HepG2 (cell line): ENCODE measurements around the gene ST8SIA3. TPM values are rescaled to one million over a fixed set of nuclear protein-coding genes. Genes with fewer than 3 reads are reported as not detected.

Source experiments
- ATAC-seq: fragments of 200-7000 bp; cut with Tn5 transposase; 3 replicates; pipeline ENCODE4 v1.9.1; 2020; ENCODE audit warnings: mild to moderate bottlenecking, moderate library complexity
- Bru-seq: library from RNA; stranded (reverse); fragments of 400-500 nt; gene quantifications from one replicate; lab custom pipeline; 2021; lab: Mats Ljungman, UMichigan
- BruChase-seq, 2 experiments: library from RNA; stranded (reverse); fragments of 400-500 nt; gene quantifications; one replicate each; lab custom pipeline; 2021; lab: Mats Ljungman, UMichigan
- BruUV-seq: library from RNA; stranded (reverse); fragments of 400-500 nt; replicated peaks from 2 replicates; lab custom pipeline; 2021; lab: Mats Ljungman, UMichigan
- CTCF ChIA-PET: fragments of 300-600 bp; formaldehyde crosslinking; extraction: SDS; loops from one replicate; lab custom pipeline; 2021; ENCODE audit warnings: low total read pairs, inconsistent platforms, low intra/inter-chr PET ratio; lab: Yijun Ruan, JAX
- POLR2A ChIA-PET: fragments of 350-600 bp; sonication (Branson Sonifier 250); formaldehyde crosslinking; loops from one replicate; lab custom pipeline; 2020; ENCODE audit warnings: antibody characterized with exemption, inconsistent platforms; lab: Yijun Ruan, JAX
- DNase-seq: peaks from one replicate; pipeline ENCODE4 v3.0.0-alpha.2; 2015; ENCODE audit warnings: low spot score
- FAIRE-seq: peaks from 3 replicates; lab custom pipeline; 2011; peaks lifted over from hg19 to GRCh38; lab: Jason Lieb, UNC
- H2AFZ ChIP-seq: one replicate; pipeline ENCODE4 v1.6.1; 2011; ENCODE audit warnings: low read length, inconsistent platforms
- H3K27ac ChIP-seq: fragments of 300-600 bp; 3 replicates; pipeline ENCODE4 v1.8.0; 2011; ENCODE audit warnings: mixed run types, mild to moderate bottlenecking, mixed read lengths, low read length, inconsistent platforms; ENCODE audit not compliant: insufficient read depth; ENCODE audit errors: extremely low read length
- H3K27me3 ChIP-seq, 2 experiments: fragments of 200-600 bp in 1 of 2; 2 replicates in 1 of 2; 3 replicates in 1 of 2; pipeline versions ENCODE4 v1.6.0 to v1.8.0; 2011; ENCODE audit warnings: low read length in 2 of 2, mild to moderate bottlenecking in 2 of 2, moderate library complexity in 2 of 2, inconsistent platforms in 1 of 2; ENCODE audit not compliant: insufficient read depth in 2 of 2, control insufficient read depth in 1 of 2
- H3K36me3 ChIP-seq, 2 experiments: fragments of 200-600 bp in 1 of 2; replicated peaks in 1 of 2; 2 replicates in 1 of 2; 3 replicates in 1 of 2; pipeline versions ENCODE4 v1.5.1 to v1.8.0; 2011; ENCODE audit warnings: low read length in 2 of 2, inconsistent platforms in 1 of 2; ENCODE audit not compliant: insufficient read depth in 2 of 2, control insufficient read depth in 1 of 2
- H3K4me1 ChIP-seq: 2 replicates; pipeline ENCODE4 v1.5.1; 2012; ENCODE audit warnings: low read length, inconsistent platforms; ENCODE audit not compliant: insufficient read depth
- H3K4me2 ChIP-seq: 2 replicates; pipeline ENCODE4 v1.6.0; 2011; ENCODE audit warnings: low read depth, low read length, inconsistent platforms
- H3K4me3 ChIP-seq, 3 experiments: fragments of 200-600 bp in 1 of 3; sonication (generic), shearing (Covaris generic) in 1 of 3; replicated peaks in 1 of 3; 2 replicates each; pipeline ENCODE4 v1.5.1; 2011 to 2016; ENCODE audit warnings: low read length in 3 of 3, inconsistent platforms in 2 of 3, low read depth in 2 of 3, mild to moderate bottlenecking in 2 of 3, control low read depth in 1 of 3, mixed read lengths in 1 of 3; ENCODE audit not compliant: insufficient read depth in 1 of 3
- H3K79me2 ChIP-seq: one replicate; pipeline ENCODE4 v1.6.1; 2011; ENCODE audit warnings: low read length, inconsistent platforms; ENCODE audit not compliant: insufficient read depth
- H3K9ac ChIP-seq: 2 replicates; pipeline ENCODE4 v1.6.0; 2011; ENCODE audit warnings: mild to moderate bottlenecking, low read depth, low read length, inconsistent platforms; ENCODE audit not compliant: insufficient read depth
- H3K9me3 ChIP-seq: 2 replicates; pipeline ENCODE4 v1.5.1; 2012; ENCODE audit warnings: mild to moderate bottlenecking, low read length
- H4K20me1 ChIP-seq: 2 replicates; pipeline ENCODE4 v1.6.0; 2011; ENCODE audit warnings: inconsistent platforms, mild to moderate bottlenecking, low read length, moderate library complexity; ENCODE audit not compliant: insufficient read depth
- CC2D1A ChIP-seq: sonication (generic); formaldehyde crosslinking; IDR thresholded peaks from 2 replicates; pipeline ENCODE4 v1.8.1; 2023; ENCODE audit warnings: mild to moderate bottlenecking, missing genetic modification reagents
- GLI4 ChIP-seq: sonication (generic); formaldehyde crosslinking; IDR thresholded peaks from 2 replicates; pipeline ENCODE4 v1.5.1; 2020; ENCODE audit warnings: missing genetic modification reagents, mild to moderate bottlenecking, moderate library complexity, borderline replicate concordance
- HMGA1 ChIP-seq: sonication (generic); formaldehyde crosslinking; conservative IDR thresholded peaks from 2 replicates; pipeline ENCODE4 v1.4.0; 2020; ENCODE audit warnings: missing genetic modification reagents
- HOXA7 ChIP-seq: sonication (generic); formaldehyde crosslinking; IDR thresholded peaks from 2 replicates; pipeline ENCODE4 v1.8.1; 2022; ENCODE audit warnings: mild to moderate bottlenecking, missing genetic modification reagents, moderate library complexity
- KLF6 ChIP-seq: IDR thresholded peaks from 2 replicates; pipeline ENCODE4 v1.8.0; 2016; ENCODE audit warnings: missing biosample characterization, missing genetic modification reagents
- MYC ChIP-seq: sonication (generic); formaldehyde crosslinking; IDR thresholded peaks from 2 replicates; pipeline ENCODE4 v1.9.0; 2021; ENCODE audit warnings: missing genetic modification reagents, borderline replicate concordance
- NCOA5 ChIP-seq: sonication (generic); formaldehyde crosslinking; IDR thresholded peaks from 2 replicates; pipeline ENCODE4 v1.4.0; 2020; ENCODE audit warnings: missing genetic modification reagents
- NFKBIZ ChIP-seq: IDR thresholded peaks from 2 replicates; pipeline ENCODE4 v1.6.1; 2018; ENCODE audit warnings: missing genetic modification reagents, missing compliant biosample characterization
- RXRB ChIP-seq: IDR thresholded peaks from 2 replicates; pipeline ENCODE4 v1.6.1; 2016; ENCODE audit warnings: borderline replicate concordance, missing genetic modification reagents, missing compliant biosample characterization
- TAF1 ChIP-seq: sonication (generic); formaldehyde crosslinking; IDR thresholded peaks from 2 replicates; pipeline ENCODE4 v1.4.0; 2020; ENCODE audit warnings: missing genetic modification reagents
- TCF12 ChIP-seq, 2 experiments: fragments of 450-650 bp in 1 of 2; sonication (generic) in 1 of 2; formaldehyde crosslinking in 1 of 2; IDR thresholded peaks; 2 replicates each; pipeline versions ENCODE4 v1.6.1 to v1.8.0; 2017 to 2022; ENCODE audit warnings: antibody characterized with exemption in 1 of 2, mild to moderate bottlenecking in 1 of 2, missing genetic modification reagents in 1 of 2, moderate library complexity in 1 of 2
- ZNF160 ChIP-seq: sonication (generic); formaldehyde crosslinking; IDR thresholded peaks from 2 replicates; pipeline ENCODE4 v1.8.0; 2022; ENCODE audit warnings: mild to moderate bottlenecking, inconsistent platforms, missing genetic modification reagents
- ZNF205 ChIP-seq: IDR thresholded peaks from 2 replicates; pipeline ENCODE4 v1.6.1; 2018; ENCODE audit warnings: missing biosample characterization, missing genetic modification reagents
- ZNF564 ChIP-seq: sonication (generic); formaldehyde crosslinking; IDR thresholded peaks from 2 replicates; pipeline ENCODE4 v1.8.1; 2023; ENCODE audit warnings: mild to moderate bottlenecking, missing genetic modification reagents
- ZNF7 ChIP-seq: IDR thresholded peaks from 2 replicates; pipeline ENCODE4 v1.6.1; 2016; ENCODE audit warnings: missing biosample characterization, missing genetic modification reagents
- ZSCAN29 ChIP-seq: sonication (generic); formaldehyde crosslinking; conservative IDR thresholded peaks from 2 replicates; pipeline ENCODE4 v1.4.0; 2020; ENCODE audit warnings: mild to moderate bottlenecking, missing genetic modification reagents
- WGBS: methylation state at CpG from one replicate; pipeline ENCODE4 v1.1.6; 2017; ENCODE audit warnings: low lambda C conversion rate; 5-methylcytosine and 5-hydroxymethylcytosine counted together
- in situ Hi-C: cut with HindIII; loops from 2 replicates; pipeline ENCODE4 v1.10.0; 2017; ENCODE audit warnings: low pct_unique_long_range_greater_than_20kb; ENCODE audit not compliant: extremely low pct_ligation_motif_present
- intact Hi-C: fragments of 100-400 bp; cut with micrococcal nuclease; formaldehyde crosslinking; loops from one replicate; pipeline ENCODE4 v1.10.0; 2022; ENCODE audit not compliant: unreplicated experiment
- long read RNA-seq, 2 experiments: library from RNA in 1 of 2; library from polyadenylated mRNA in 1 of 2; stranded (forward) in 1 of 2; unstranded in 1 of 2; transcript quantifications; one replicate each; pipeline ENCODE4 v2.0.0, GENCODE V29; 2019 to 2022
- polyA minus RNA-seq, 3 experiments: library from RNA; depleted of rRNA, polyadenylated mRNA; stranded (reverse); fragments of >200 nt; gene quantifications; 2 replicates each; pipeline ENCODE4 v1.2.3, GENCODE V29; 2011; ENCODE audit warnings: low replicate concordance in 1 of 3
- polyA plus RNA-seq, 8 experiments: library from polyadenylated mRNA; depleted of rRNA in 3 of 8; stranded (reverse) in 7 of 8; unstranded in 1 of 8; fragments of >200 nt; fragmentation: Illumina TruSeq in 4 of 8; extraction: Trizol in 4 of 8; gene quantifications; 2 replicates each; pipeline versions ENCODE4 v1.2.1 to v1.2.3, GENCODE V29; 2011 to 2016; ENCODE audit warnings: low read depth in 4 of 8, missing spikeins in 1 of 8, mixed read lengths in 1 of 8; ENCODE audit not compliant: insufficient read depth in 1 of 8
- total RNA-seq, 5 experiments: library from RNA; depleted of rRNA; stranded (reverse); fragments of >200 nt; fragmentation: Illumina TruSeq; extraction: Trizol; gene quantifications; 2 replicates each; pipeline ENCODE4 v1.2.3, GENCODE V29; 2016; ENCODE audit warnings: low read depth in 1 of 5
- TF ChIP-seq, protein P1 (sequence below): IDR thresholded peaks from 2 replicates; pipeline ENCODE4 v1.6.1; 2012; ENCODE audit warnings: inconsistent platforms
- TF ChIP-seq, protein P2 (sequence below): IDR thresholded peaks from 2 replicates; pipeline ENCODE4 v1.6.1; 2016; ENCODE audit warnings: mild to moderate bottlenecking, missing biosample characterization, missing genetic modification reagents
- TF ChIP-seq, protein P3 (sequence below): sonication (generic); formaldehyde crosslinking; IDR thresholded peaks from 2 replicates; pipeline ENCODE4 v1.5.0; 2020; ENCODE audit warnings: missing genetic modification reagents

Gene ST8SIA3, protein sequence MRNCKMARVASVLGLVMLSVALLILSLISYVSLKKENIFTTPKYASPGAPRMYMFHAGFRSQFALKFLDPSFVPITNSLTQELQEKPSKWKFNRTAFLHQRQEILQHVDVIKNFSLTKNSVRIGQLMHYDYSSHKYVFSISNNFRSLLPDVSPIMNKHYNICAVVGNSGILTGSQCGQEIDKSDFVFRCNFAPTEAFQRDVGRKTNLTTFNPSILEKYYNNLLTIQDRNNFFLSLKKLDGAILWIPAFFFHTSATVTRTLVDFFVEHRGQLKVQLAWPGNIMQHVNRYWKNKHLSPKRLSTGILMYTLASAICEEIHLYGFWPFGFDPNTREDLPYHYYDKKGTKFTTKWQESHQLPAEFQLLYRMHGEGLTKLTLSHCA
- total RNA-seq (2016; rRNA removed; fragmentation: Illumina TruSeq; extraction: Trizol) (not detected in 2 replicates), polyA plus RNA-seq (2011; rRNA removed) (not detected in 2 replicates), polyA minus RNA-seq (2011; rRNA and poly(A)+ RNA removed; ENCODE audit: low replicate concordance) (not detected in 2 replicates), Bru-seq, nascent RNA (not detected), BruChase-seq, experiment 1, labeled RNA remaining after a 6-hour chase (not detected), BruChase-seq, experiment 2, labeled RNA remaining after a 2-hour chase (not detected)
- total RNA-seq (2016; cell fraction: cytosol; rRNA removed; fragmentation: Illumina TruSeq; extraction: Trizol; ENCODE audit: low read depth) = not detected in 2 replicates
- not detected in 2 replicates for total RNA-seq (2016; cell fraction: insoluble cytoplasmic fraction; rRNA removed; fragmentation: Illumina TruSeq; extraction: Trizol)
- total RNA-seq (2016; cell fraction: membrane; rRNA removed; fragmentation: Illumina TruSeq; extraction: Trizol) = not detected in 2 replicates
- total RNA-seq (2016; cell fraction: nucleus; rRNA removed; fragmentation: Illumina TruSeq; extraction: Trizol) = not detected in 2 replicates
- not detected in 2 replicates for polyA plus RNA-seq (2011; cell fraction: cytosol; rRNA removed)
- polyA plus RNA-seq (2011; cell fraction: nucleus; rRNA removed) = not detected in 2 replicates
- 0.01 and 0.03 TPM in 2 replicates for polyA plus RNA-seq (2012)
- polyA plus RNA-seq (2016; cell fraction: cytosol; fragmentation: Illumina TruSeq; extraction: Trizol; ENCODE audit: low read depth) = not detected in 2 replicates
- not detected in 2 replicates for polyA plus RNA-seq (2016; cell fraction: insoluble cytoplasmic fraction; fragmentation: Illumina TruSeq; extraction: Trizol; ENCODE audit: low read depth)
- polyA plus RNA-seq (2016; cell fraction: membrane; fragmentation: Illumina TruSeq; extraction: Trizol; ENCODE audit: low read depth) = not detected in 2 replicates
- not detected in 2 replicates for polyA plus RNA-seq (2016; cell fraction: nucleus; fragmentation: Illumina TruSeq; extraction: Trizol; ENCODE audit: insufficient read depth, low read depth)
- not detected in 2 replicates for polyA minus RNA-seq (2011; cell fraction: cytosol; rRNA and poly(A)+ RNA removed)
- polyA minus RNA-seq (2011; cell fraction: nucleus; rRNA and poly(A)+ RNA removed) = not detected in 2 replicates
- long read RNA-seq, experiment 1 = 0 reads
- long read RNA-seq, experiment 2 = 0 reads

DNA sequence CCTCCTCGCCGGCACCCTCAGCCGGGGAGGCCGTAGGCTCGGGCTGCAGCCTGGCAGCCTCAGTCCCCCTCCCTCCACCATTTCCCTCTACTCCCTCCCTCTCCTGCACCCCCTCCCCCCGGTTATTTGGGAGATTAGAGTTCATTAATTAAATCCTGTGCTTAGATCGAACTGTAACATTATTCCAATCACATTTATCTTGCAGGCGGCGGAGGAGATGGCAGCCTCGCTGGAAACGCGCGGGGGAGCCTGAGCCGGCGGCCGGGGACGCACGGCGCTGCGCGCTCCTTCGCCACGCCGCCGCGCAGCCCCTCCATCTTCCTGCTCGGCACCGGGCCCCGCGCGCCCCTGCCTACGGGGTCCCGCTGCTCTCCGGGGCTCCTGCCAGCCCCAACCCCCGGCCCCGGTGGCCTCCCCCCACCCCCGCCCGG lies at the start of gene ST8SIA3:
TSS of gene ST8SIA3 (plus strand) at position 287 of the 431 bp plus-strand sequence. CDS start 290 bp downstream, outside the sequence.
- peaks cover 0 to 16% of the 10 kb centered on the region in 2 experiments; a peak in 3 of 5 replicates for H3K27me3 ChIP-seq
- H3K4me1 ChIP-seq = no peaks in the 10 kb centered on the region
- FAIRE-seq (no peak), DNase-seq (no peak), ATAC-seq (no peak)
- in situ Hi-C loops (no loop called here), intact Hi-C loops (no loop called here)
- H3K36me3 ChIP-seq = no peaks in the 10 kb centered on the region
- H4K20me1 ChIP-seq = no peaks in the 10 kb centered on the region
- H2AFZ ChIP-seq = no peak within 1 kb of the TSS
- POLR2A ChIA-PET = no interaction called here
- 67% methylated on average over 38 of the region's 38 CpGs for WGBS
- no peak within 1 kb of the TSS for H3K27ac ChIP-seq
- H3K4me3 ChIP-seq = no peak within 1 kb of the TSS
- CTCF ChIA-PET = no interaction called here
- no TSS peak for BruUV-seq
- no peaks in the 10 kb centered on the region for H3K9me3 ChIP-seq
- no peaks in the 10 kb centered on the region for H3K79me2 ChIP-seq
- H3K9ac ChIP-seq = no peak within 1 kb of the TSS
- no peak within 1 kb of the TSS for H3K4me2 ChIP-seq
- TF ChIP-seq CC2D1A (CRISPR knock-in tag) (no peak), TCF12 (IDR thresholded peaks at IDR 0.05) (no peak), TCF12 (CRISPR knock-in tag; IDR thresholded peaks at IDR 0.05) (no peak), GLI4 (CRISPR knock-in tag) (no peak), RXRB (no peak), HMGA1 (CRISPR knock-in tag) (no peak), NCOA5 (no peak), ZNF160 (no peak), MYC (CRISPR knock-in tag) (no peak), KLF6 (no peak), ZNF205 (CRISPR knock-in tag) (no peak), ZSCAN29 (no peak), ZNF564 (CRISPR knock-in tag) (no peak), TAF1 (no peak), NFKBIZ (CRISPR knock-in tag) (no peak), ZNF7 (CRISPR knock-in tag) (no peak), HOXA7 (CRISPR knock-in tag) (no peak)
- TF ChIP-seq, protein P1, sequence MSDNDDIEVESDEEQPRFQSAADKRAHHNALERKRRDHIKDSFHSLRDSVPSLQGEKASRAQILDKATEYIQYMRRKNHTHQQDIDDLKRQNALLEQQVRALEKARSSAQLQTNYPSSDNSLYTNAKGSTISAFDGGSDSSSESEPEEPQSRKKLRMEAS = no peak
- TF ChIP-seq, protein P2, sequence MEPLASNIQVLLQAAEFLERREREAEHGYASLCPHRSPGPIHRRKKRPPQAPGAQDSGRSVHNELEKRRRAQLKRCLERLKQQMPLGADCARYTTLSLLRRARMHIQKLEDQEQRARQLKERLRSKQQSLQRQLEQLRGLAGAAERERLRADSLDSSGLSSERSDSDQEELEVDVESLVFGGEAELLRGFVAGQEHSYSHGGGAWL (CRISPR knock-in tag) = no peak
- TF ChIP-seq, protein P3, sequence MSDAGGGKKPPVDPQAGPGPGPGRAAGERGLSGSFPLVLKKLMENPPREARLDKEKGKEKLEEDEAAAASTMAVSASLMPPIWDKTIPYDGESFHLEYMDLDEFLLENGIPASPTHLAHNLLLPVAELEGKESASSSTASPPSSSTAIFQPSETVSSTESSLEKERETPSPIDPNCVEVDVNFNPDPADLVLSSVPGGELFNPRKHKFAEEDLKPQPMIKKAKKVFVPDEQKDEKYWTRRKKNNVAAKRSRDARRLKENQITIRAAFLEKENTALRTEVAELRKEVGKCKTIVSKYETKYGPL (CRISPR knock-in tag) = no peak
